HG03095 (cell line): ENCODE results near the gene RNF167.
A peak's percentile ranks its signal among the peaks of the same experiment; 100 is the strongest.

Source experiments
- ATAC-seq: cut with Tn5 transposase; IDR thresholded peaks from one replicate; pipeline ENCODE4 v1.9.1; 2021; ENCODE audit warnings: moderate library complexity; ENCODE audit not compliant: unreplicated experiment

RNF167 gene

GRCh38 chr17:4939796-4940554 is at the start of gene RNF167, which contains the start of gene SLC25A11:
RNF167 (plus strand) TSS chr17:4940268; CDS start chr17:4940910, 642 bp downstream.
SLC25A11 (minus strand) TSS chr17:4940046; CDS start chr17:4939910, 136 bp downstream.
- ATAC-seq = peak; percentile 67

- no peak for ATAC-seq
These were observed 48.4 kb upstream of the RNF167 start for GRCh38 chr17:4891411-4892410.

GRCh38 chr17:4892499-4893221 is 47.4 kb upstream of the RNF167 start:
- ATAC-seq = no peak

- no peak for ATAC-seq
These were observed 46.8 kb upstream of the RNF167 start for GRCh38 chr17:4893272-4893671.

GRCh38 chr17:4893721-4894560 is 46.1 kb upstream of the RNF167 start:
- no peak for ATAC-seq

GRCh38 chr17:4895121-4895520 is 44.9 kb upstream of the RNF167 start:
- ATAC-seq = no peak

- no peak for ATAC-seq
These were observed 44.3 kb upstream of the RNF167 start for GRCh38 chr17:4895657-4896331.

- ATAC-seq = no peak
These were observed 43.5 kb upstream of the RNF167 start for GRCh38 chr17:4896332-4897197.

- no peak for ATAC-seq
These were observed 42.8 kb upstream of the RNF167 start for GRCh38 chr17:4897198-4897687.

GRCh38 chr17:4897785-4898184 is 42.3 kb upstream of the RNF167 start:
- ATAC-seq = no peak

GRCh38 chr17:4898351-4898750 is 41.7 kb upstream of the RNF167 start:
- ATAC-seq = no peak

- no peak for ATAC-seq
These were observed 41.1 kb upstream of the RNF167 start for GRCh38 chr17:4898927-4899326.

GRCh38 chr17:4899341-4900230 is 40.5 kb upstream of the RNF167 start, which contains the start of gene C17orf107:
C17orf107 (plus strand) TSS chr17:4899536; CDS start chr17:4899763, 227 bp downstream.
- ATAC-seq = no peak

- no peak for ATAC-seq
These were observed 39.6 kb upstream of the RNF167 start for GRCh38 chr17:4900231-4901107.

- ATAC-seq = no peak
These were observed 38.9 kb upstream of the RNF167 start for GRCh38 chr17:4901108-4901647.
